ENCODE results near the gene KRTAP10-2.

GRCh38 chr21:44516828-44517174 lies 34.5 kb downstream of the KRTAP10-2 start:
- no peak for TF ChIP-seq JUND (IDR thresholded peaks at IDR 0.05)
- no peak for TF ChIP-seq CTCF (IDR thresholded peaks at IDR 0.05 in 2 of 3, conservative IDR thresholded peaks at IDR 0.05 in 1 of 3; ENCODE audit: borderline replicate concordance in 1 of 3, insufficient read depth in 1 of 3, low read depth in 2 of 3, low read length in 2 of 3)
- no peak for TF ChIP-seq YY1 (IDR thresholded peaks at IDR 0.05; ENCODE audit: extremely low read depth, insufficient replicate concordance, low read depth, low read length)
- TF ChIP-seq EZH2 (IDR thresholded peaks at IDR 0.05), result no peak

Measured in HCT116 (cell line).